IMR-90 (cell line): ENCODE data around the gene EMP1. TPM values are rescaled to one million over a fixed set of nuclear protein-coding genes. Genes with fewer than 3 reads are reported as not detected.

Source experiments
- ATAC-seq: fragments of 200-7000 bp; cut with Tn5 transposase; 2 replicates; pipeline ENCODE4 v1.9.1; 2020; ENCODE audit warnings: low read depth, mild to moderate bottlenecking, moderate library complexity
- BruUV-seq: library from RNA; stranded (reverse); fragments of 400-500 nt; replicated peaks from 2 replicates; lab custom pipeline; 2021; lab: Mats Ljungman, UMichigan
- CTCF ChIA-PET: fragments of 300-600 bp; formaldehyde crosslinking; extraction: SDS; loops from one replicate; lab custom pipeline; 2021; ENCODE audit warnings: antibody characterized with exemption; lab: Yijun Ruan, JAX
- POLR2A ChIA-PET: fragments of 300-600 bp; sonication (Branson Sonifier 250); formaldehyde crosslinking; loops from one replicate; lab custom pipeline; 2022; ENCODE audit warnings: antibody characterized with exemption; ENCODE audit not compliant: unreplicated experiment; lab: Charles Lee
- DNase-seq: peaks from one replicate; pipeline ENCODE4 v3.0.0; 2013
- H2AFZ ChIP-seq: replicated peaks from 2 replicates; pipeline ENCODE3; 2013; ENCODE audit warnings: low read length, mild to moderate bottlenecking; ENCODE audit not compliant: poor library complexity
- H2AK5ac ChIP-seq: 2 replicates; pipeline ENCODE4 v1.6.1; 2013; ENCODE audit warnings: low read depth, low read length, inconsistent platforms
- H2AK9ac ChIP-seq: replicated peaks from 2 replicates; pipeline ENCODE3; 2013; ENCODE audit warnings: mild to moderate bottlenecking, low read depth, low read length, moderate library complexity; ENCODE audit not compliant: poor library complexity
- H2BK120ac ChIP-seq: 2 replicates; pipeline ENCODE4 v1.6.1; 2013; ENCODE audit warnings: low read depth, low read length, inconsistent platforms
- H2BK15ac ChIP-seq: 3 replicates; pipeline ENCODE4 v1.6.1; 2013; ENCODE audit warnings: low read depth, low read length, inconsistent platforms
- H2BK20ac ChIP-seq: 2 replicates; pipeline ENCODE4 v1.6.1; 2013; ENCODE audit warnings: low read depth, mild to moderate bottlenecking, inconsistent platforms, low read length, moderate library complexity
- H2BK5ac ChIP-seq: 2 replicates; pipeline ENCODE4 v1.6.1; 2013; ENCODE audit warnings: mild to moderate bottlenecking, low read depth, low read length, inconsistent platforms; ENCODE audit not compliant: poor library complexity, severe bottlenecking
- H3K14ac ChIP-seq: replicated peaks from 2 replicates; pipeline ENCODE4 v1.6.1; 2013; ENCODE audit warnings: low read depth, low read length, inconsistent platforms
- H3K18ac ChIP-seq: 2 replicates; pipeline ENCODE4 v1.6.1; 2013; ENCODE audit warnings: low read depth, low read length, control low read depth
- H3K23ac ChIP-seq: 2 replicates; pipeline ENCODE4 v1.6.1; 2013; ENCODE audit warnings: low read depth, low read length, inconsistent platforms
- H3K27ac ChIP-seq: 2 replicates; pipeline ENCODE4 v1.5.1; 2013; ENCODE audit warnings: mild to moderate bottlenecking, control low read depth, low read length; ENCODE audit not compliant: insufficient read depth
- H3K27me3 ChIP-seq: 2 replicates; pipeline ENCODE4 v1.6.1; 2013; ENCODE audit warnings: low read length; ENCODE audit not compliant: control insufficient read depth, insufficient read depth
- H3K36me3 ChIP-seq: 2 replicates; pipeline ENCODE4 v1.6.1; 2013; ENCODE audit warnings: low read length, mixed read lengths; ENCODE audit not compliant: control insufficient read depth, insufficient read depth
- H3K4ac ChIP-seq: 2 replicates; pipeline ENCODE4 v1.6.1; 2013; ENCODE audit warnings: low read depth, low read length, inconsistent platforms
- H3K4me1 ChIP-seq: 2 replicates; pipeline ENCODE4 v1.6.1; 2013; ENCODE audit warnings: low read length, mixed read lengths; ENCODE audit not compliant: control insufficient read depth, insufficient read depth
- H3K4me2 ChIP-seq: 2 replicates; pipeline ENCODE4 v1.6.1; 2013; ENCODE audit warnings: low read depth, mild to moderate bottlenecking, control low read depth, low read length, moderate library complexity
- H3K4me3 ChIP-seq: 2 replicates; pipeline ENCODE4 v1.5.1; 2013; ENCODE audit warnings: low read depth, mild to moderate bottlenecking, control low read depth, low read length, moderate library complexity; ENCODE audit not compliant: insufficient read depth
- H3K56ac ChIP-seq: 2 replicates; pipeline ENCODE4 v1.6.1; 2013; ENCODE audit warnings: low read length, inconsistent platforms; ENCODE audit not compliant: insufficient read depth; ENCODE audit errors: extremely low read depth
- H3K79me1 ChIP-seq, 2 experiments: 2 replicates each; pipeline ENCODE4 v1.6.1; 2013; ENCODE audit warnings: low read length in 2 of 2, inconsistent platforms in 1 of 2, low read depth in 1 of 2
- H3K9ac ChIP-seq: 2 replicates; pipeline ENCODE4 v1.6.1; 2013; ENCODE audit warnings: low read depth, low read length, control low read depth
- H3K9me1 ChIP-seq: 2 replicates; pipeline ENCODE4 v1.6.1; 2013; ENCODE audit warnings: low read length, inconsistent platforms; ENCODE audit not compliant: insufficient read depth
- H3K9me3 ChIP-seq: 2 replicates; pipeline ENCODE4 v1.6.1; 2013; ENCODE audit warnings: low read length; ENCODE audit not compliant: control insufficient read depth, insufficient read depth
- H4K20me1 ChIP-seq: 2 replicates; pipeline ENCODE4 v1.6.1; 2013; ENCODE audit warnings: low read length, inconsistent platforms; ENCODE audit not compliant: insufficient read depth
- H4K5ac ChIP-seq: 2 replicates; pipeline ENCODE4 v1.6.1; 2013; ENCODE audit warnings: mild to moderate bottlenecking, low read depth, low read length, control low read depth
- H4K8ac ChIP-seq, 2 experiments: 2 replicates each; pipeline ENCODE4 v1.6.1; 2013; ENCODE audit warnings: low read depth in 2 of 2, low read length in 2 of 2, control low read depth in 1 of 2, inconsistent platforms in 1 of 2
- H4K91ac ChIP-seq: 2 replicates; pipeline ENCODE4 v1.6.1; 2013; ENCODE audit warnings: low read depth, low read length, inconsistent platforms; ENCODE audit not compliant: insufficient read depth
- BHLHE40 ChIP-seq: fragments of 150-350 bp; IDR thresholded peaks from 2 replicates; pipeline ENCODE4 v1.6.1; 2016; ENCODE audit warnings: mild to moderate bottlenecking, low read depth, low read length
- CEBPB ChIP-seq: IDR thresholded peaks from 2 replicates; pipeline ENCODE4 v1.6.1; 2012; ENCODE audit warnings: low read depth, low read length, improper control_type of control experiment
- CHD1 ChIP-seq: IDR thresholded peaks from 2 replicates; pipeline ENCODE4 v1.6.1; 2012; ENCODE audit warnings: low read depth, low read length, improper control_type of control experiment
- CTCF ChIP-seq: conservative IDR thresholded peaks from 2 replicates; pipeline ENCODE4 v1.5.1; 2012; ENCODE audit warnings: mild to moderate bottlenecking, low read depth, low read length, improper control_type of control experiment
- ELK1 ChIP-seq: fragments of 150-350 bp; IDR thresholded peaks from 2 replicates; pipeline ENCODE4 v1.6.1; 2016; ENCODE audit warnings: low read depth, mild to moderate bottlenecking, low read length, moderate library complexity, borderline replicate concordance
- FOS ChIP-seq: fragments of 150-350 bp; IDR thresholded peaks from 2 replicates; pipeline ENCODE4 v1.6.1; 2016; ENCODE audit warnings: low read depth, low read length
- MAFK ChIP-seq: IDR thresholded peaks from 2 replicates; pipeline ENCODE4 v1.6.1; 2012; ENCODE audit warnings: low read depth, low read length, improper control_type of control experiment
- MAZ ChIP-seq: IDR thresholded peaks from 2 replicates; pipeline ENCODE4 v1.6.1; 2012; ENCODE audit warnings: low read depth, mild to moderate bottlenecking, low read length, improper control_type of control experiment, moderate library complexity, borderline replicate concordance
- MXI1 ChIP-seq: IDR thresholded peaks from 2 replicates; pipeline ENCODE4 v1.6.1; 2012; ENCODE audit warnings: low read depth, mild to moderate bottlenecking, low read length, moderate library complexity, borderline replicate concordance
- NFE2L2 ChIP-seq: fragments of 150-350 bp; IDR thresholded peaks from 2 replicates; pipeline ENCODE4 v1.6.1; 2016; ENCODE audit warnings: low read depth, mild to moderate bottlenecking, low read length
- POLR2A ChIP-seq: IDR thresholded peaks from 2 replicates; pipeline ENCODE4 v1.6.1; 2012; ENCODE audit warnings: mild to moderate bottlenecking, low read depth, low read length
- RAD21 ChIP-seq: IDR thresholded peaks from 2 replicates; pipeline ENCODE4 v1.6.1; 2012; ENCODE audit warnings: low read length, improper control_type of control experiment
- RCOR1 ChIP-seq: IDR thresholded peaks from 2 replicates; pipeline ENCODE4 v1.6.1; 2012; ENCODE audit warnings: mild to moderate bottlenecking, low read length, improper control_type of control experiment; ENCODE audit not compliant: insufficient replicate concordance
- RFX5 ChIP-seq: IDR thresholded peaks from 2 replicates; pipeline ENCODE4 v1.8.0; 2012; ENCODE audit warnings: low read depth, mild to moderate bottlenecking, low read length, moderate library complexity
- SMC3 ChIP-seq: fragments of 150-350 bp; IDR thresholded peaks from 2 replicates; pipeline ENCODE4 v1.6.1; 2016; ENCODE audit warnings: low read depth, mild to moderate bottlenecking, antibody characterized with exemption, low read length, moderate library complexity
- USF2 ChIP-seq: fragments of 150-350 bp; IDR thresholded peaks from 2 replicates; pipeline ENCODE4 v1.6.1; 2017; ENCODE audit warnings: mild to moderate bottlenecking, antibody characterized with exemption, low read length, low read depth
- WGBS, 2 experiments: methylation state at CpG; one replicate each; pipeline versions ENCODE4 v1.1.5 to v1.1.7; 2013; ENCODE audit warnings: missing lambda C conversion rate in 2 of 2; ENCODE audit not compliant: insufficient read length in 1 of 2; ENCODE audit errors: extremely low coverage in 2 of 2; 5-methylcytosine and 5-hydroxymethylcytosine counted together
- dilution Hi-C: fragments of 300-500 bp; cut with HindIII; formaldehyde crosslinking; loops from one replicate; pipeline ENCODE4 v1.14.3; 2018; ENCODE audit warnings: low sequenced_read_pairs; ENCODE audit not compliant: unreplicated experiment
- in situ Hi-C: fragments of 300-500 bp; cut with MboI; formaldehyde crosslinking; loops from 3 replicates; pipeline ENCODE4 v1.14.3; 2019; ENCODE audit warnings: low sequenced_read_pairs, inconsistent platforms, mixed read lengths
- intact Hi-C: fragments of 100-400 bp; cut with micrococcal nuclease; formaldehyde crosslinking; loops from 2 replicates; pipeline ENCODE4 v1.10.0; 2022
- polyA plus RNA-seq, 3 experiments: library from polyadenylated mRNA; depleted of rRNA; stranded (reverse); fragments of >200 nt; gene quantifications; 2 replicates each; pipeline ENCODE4 v1.2.3, GENCODE V29; 2012; ENCODE audit warnings: low replicate concordance in 1 of 3
- total RNA-seq: library from RNA; depleted of rRNA; stranded (reverse); fragments of >200 nt; gene quantifications from 2 replicates; pipeline ENCODE4 v1.2.3, GENCODE V29; 2012

The EMP1 gene
- total and polyA plus RNA-seq, 2 of the 4 experiments (the other 2 are of a cell fraction), result 137 to 201 TPM

- ChIA-PET POLR2A (no interaction called here), CTCF (no interaction called here)
- Histone ChIP-seq H3K4ac (no peak overlapping the region), H2BK120ac (no peak overlapping the region), H4K5ac (no peak overlapping the region), H3K4me2 (no peak overlapping the region), H3K9ac (no peak overlapping the region), H4K91ac (no peak overlapping the region), H3K18ac (no peak overlapping the region), H3K27ac (no peak overlapping the region), H3K4me1 (no peaks in the 10 kb centered on the region), H2AK5ac (no peak overlapping the region), H3K56ac (no peak overlapping the region), H4K8ac (no peak overlapping the region), H3K23ac (no peak overlapping the region), H3K36me3 (no peaks in the 10 kb centered on the region), H2BK5ac (no peak overlapping the region), H3K27me3 (no peaks in the 10 kb centered on the region), H2AK9ac (no peak overlapping the region), H2AFZ (no peak overlapping the region), H3K4me3 (no peak overlapping the region), H3K14ac (no peak overlapping the region), H4K20me1 (no peaks in the 10 kb centered on the region), H2BK15ac (no peak overlapping the region), H3K9me3 (peaks cover 3% of the 10 kb centered on the region), H3K9me1 (peaks cover 4% of the 10 kb centered on the region; the same call in 1 of the 2 replicates), H2BK20ac (no peak overlapping the region), H3K79me1 (no peaks in the 10 kb centered on the region)
- ATAC-seq, result no peak
- DNase-seq, result no peak
- in situ Hi-C loops (loop anchor here (10.0 kb wide), 1 partner anchor 436 kb away; no protein-coding TSS in a partner anchor), dilution Hi-C loops (no loop called here), intact Hi-C loops (loop anchor here (5.0 kb wide), 1 partner anchor 208 kb away; no protein-coding TSS in a partner anchor)
- no CpG with 5 or more reads among the region's 5 CpGs for WGBS, 2 experiments
- no TSS peak for BruUV-seq
- no peak for TF ChIP-seq RAD21
- no peak for TF ChIP-seq CHD1
- no peak for TF ChIP-seq SMC3
- no peak for TF ChIP-seq MAZ
- TF ChIP-seq CTCF, result no peak
- TF ChIP-seq FOS, result no peak
- no peak for TF ChIP-seq MXI1
- no peak for TF ChIP-seq RFX5
- no peak for TF ChIP-seq RCOR1
- no peak for TF ChIP-seq CEBPB
- no peak for TF ChIP-seq POLR2A
- TF ChIP-seq USF2, result no peak
- TF ChIP-seq NFE2L2, result no peak
- TF ChIP-seq ELK1, result no peak
- TF ChIP-seq BHLHE40, result no peak
- no peak for TF ChIP-seq MAFK
These were observed 34.0 kb downstream of the EMP1 start for GRCh38 chr12:13230500-13230899.
